Superior temporal gyrus (tissue), 1 donor: ENCODE results near the gene UVRAG.
A peak's percentile ranks its signal among the peaks of the same experiment; 100 is the strongest.

ENCODE experiments used
- DNase-seq: peaks from one replicate; pipeline ENCODE4 v3.0.0-alpha.2; 2016; ENCODE audit errors: extremely low spot score

The UVRAG gene

GRCh38 chr11:75783416-75784084, 31.5 kb upstream of the UVRAG start:
- DNase-seq = no peak

- no peak for DNase-seq
Measured at GRCh38 chr11:75784085-75784478, 30.9 kb upstream of the UVRAG start.

GRCh38 chr11:75784506-75784905, 30.5 kb upstream of the UVRAG start:
- no peak for DNase-seq

GRCh38 chr11:75785187-75785586, 29.8 kb upstream of the UVRAG start:
- DNase-seq = no peak

GRCh38 chr11:75786101-75786736, 28.8 kb upstream of the UVRAG start:
- no peak for DNase-seq

- no peak for DNase-seq
Measured at GRCh38 chr11:75789521-75789920, 25.5 kb upstream of the UVRAG start.

- DNase-seq = no peak
Measured at GRCh38 chr11:75790986-75791385, 24.0 kb upstream of the UVRAG start.

GRCh38 chr11:75792127-75792731, 22.8 kb upstream of the UVRAG start:
- DNase-seq = no peak

GRCh38 chr11:75792997-75793800, 21.8 kb upstream of the UVRAG start:
- no peak for DNase-seq

- no peak for DNase-seq
Measured at GRCh38 chr11:75793966-75794365, 21.0 kb upstream of the UVRAG start.

- DNase-seq = no peak
Measured at GRCh38 chr11:75795276-75796090, 19.5 kb upstream of the UVRAG start.

GRCh38 chr11:75796091-75796435, 18.9 kb upstream of the UVRAG start:
- DNase-seq = no peak

- DNase-seq = no peak
Measured at GRCh38 chr11:75797116-75797515, 17.9 kb upstream of the UVRAG start.

GRCh38 chr11:75797792-75798191, 17.2 kb upstream of the UVRAG start:
- no peak for DNase-seq

- DNase-seq = no peak
Measured at GRCh38 chr11:75800136-75800675, 14.8 kb upstream of the UVRAG start.

GRCh38 chr11:75800728-75801361, 14.2 kb upstream of the UVRAG start:
- DNase-seq = peak; percentile 29

- DNase-seq = peak; percentile 23
Measured at GRCh38 chr11:75801362-75802020, 13.5 kb upstream of the UVRAG start.

- no peak for DNase-seq
Measured at GRCh38 chr11:75802021-75802912, 12.7 kb upstream of the UVRAG start.
